Mammary epithelial cell (primary cell): ENCODE results near the gene PRLH.

Source experiments
- EZH2 ChIP-seq: IDR thresholded peaks from 2 replicates; pipeline ENCODE4 v1.6.1; 2012; ENCODE audit warnings: low read length, inconsistent platforms, borderline replicate concordance
- TF ChIP-seq, protein P1 (sequence below), 2 donors: IDR thresholded peaks in 1 of 2; conservative IDR thresholded peaks in 1 of 2; 2 replicates each; pipeline ENCODE4 v1.5.1; 2011 to 2012; ENCODE audit warnings: inconsistent platforms in 2 of 2, low read length in 2 of 2, mild to moderate bottlenecking in 2 of 2, control low read depth in 1 of 2, low read depth in 1 of 2; ENCODE audit not compliant: insufficient read depth in 1 of 2; ENCODE audit errors: extremely low read depth in 1 of 2

GRCh38 chr2:237546876-237547395, 19.4 kb upstream of the PRLH start:
- TF ChIP-seq, protein P1, sequence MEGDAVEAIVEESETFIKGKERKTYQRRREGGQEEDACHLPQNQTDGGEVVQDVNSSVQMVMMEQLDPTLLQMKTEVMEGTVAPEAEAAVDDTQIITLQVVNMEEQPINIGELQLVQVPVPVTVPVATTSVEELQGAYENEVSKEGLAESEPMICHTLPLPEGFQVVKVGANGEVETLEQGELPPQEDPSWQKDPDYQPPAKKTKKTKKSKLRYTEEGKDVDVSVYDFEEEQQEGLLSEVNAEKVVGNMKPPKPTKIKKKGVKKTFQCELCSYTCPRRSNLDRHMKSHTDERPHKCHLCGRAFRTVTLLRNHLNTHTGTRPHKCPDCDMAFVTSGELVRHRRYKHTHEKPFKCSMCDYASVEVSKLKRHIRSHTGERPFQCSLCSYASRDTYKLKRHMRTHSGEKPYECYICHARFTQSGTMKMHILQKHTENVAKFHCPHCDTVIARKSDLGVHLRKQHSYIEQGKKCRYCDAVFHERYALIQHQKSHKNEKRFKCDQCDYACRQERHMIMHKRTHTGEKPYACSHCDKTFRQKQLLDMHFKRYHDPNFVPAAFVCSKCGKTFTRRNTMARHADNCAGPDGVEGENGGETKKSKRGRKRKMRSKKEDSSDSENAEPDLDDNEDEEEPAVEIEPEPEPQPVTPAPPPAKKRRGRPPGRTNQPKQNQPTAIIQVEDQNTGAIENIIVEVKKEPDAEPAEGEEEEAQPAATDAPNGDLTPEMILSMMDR (conservative IDR thresholded peaks at IDR 0.05 in 1 of 2, IDR thresholded peaks at IDR 0.05 in 1 of 2; ENCODE audit: extremely low read depth in 1 of 2, insufficient read depth in 1 of 2, low read depth in 1 of 2, low read length in 2 of 2) = no peak
- no peak for TF ChIP-seq EZH2
